Measurements from ENCODE around the gene FLYWCH1. TPM values are rescaled to one million over a fixed set of nuclear protein-coding genes. Genes with fewer than 3 reads are reported as not detected.

Gene FLYWCH1
- total and polyA plus RNA-seq, 2 experiments from 2014 or later, result 34.7 to 58.7 TPM

DNA sequence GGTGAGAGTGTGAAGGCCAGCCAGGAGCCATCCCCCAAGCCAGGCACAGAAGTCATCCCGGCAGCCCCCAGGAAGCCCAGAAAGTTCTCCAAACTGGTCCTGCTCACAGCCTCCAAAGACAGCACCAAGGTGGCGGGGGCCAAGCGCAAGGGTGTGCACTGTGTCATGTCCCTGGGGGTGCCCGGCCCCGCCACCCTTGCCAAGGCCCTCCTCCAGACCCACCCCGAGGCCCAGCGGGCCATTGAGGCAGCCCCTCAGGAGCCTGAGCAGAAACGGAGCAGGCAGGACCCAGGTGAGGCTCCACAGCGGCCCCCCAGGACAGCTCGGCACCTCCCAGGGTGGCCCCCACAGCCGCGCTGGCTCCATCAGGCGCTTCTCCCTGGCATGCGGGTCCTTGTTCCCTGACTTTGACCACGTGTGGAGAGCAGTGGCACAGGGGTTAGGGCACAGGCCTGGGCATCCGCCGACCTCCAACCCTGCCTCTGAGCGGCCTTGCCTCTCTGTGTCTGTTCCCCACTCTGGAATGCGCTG is 15.2 kb upstream of the FLYWCH1 start:
- Histone ChIP-seq H3K4me1 (ENCODE audit: low read depth) (no peaks in the 10 kb centered on the region), H3K36me3 (no peaks in the 10 kb centered on the region), H3K9me3 (ENCODE audit: low read depth) (no peaks in the 10 kb centered on the region), H3K27me3 (no peaks in the 10 kb centered on the region), H3K27ac (no peak overlapping the region), H3K4me3 (no peak overlapping the region)
- DNase-seq (ENCODE audit: low read depth in 1 of 2, low spot score in 1 of 2), result no peak
- TF ChIP-seq, protein P1, sequence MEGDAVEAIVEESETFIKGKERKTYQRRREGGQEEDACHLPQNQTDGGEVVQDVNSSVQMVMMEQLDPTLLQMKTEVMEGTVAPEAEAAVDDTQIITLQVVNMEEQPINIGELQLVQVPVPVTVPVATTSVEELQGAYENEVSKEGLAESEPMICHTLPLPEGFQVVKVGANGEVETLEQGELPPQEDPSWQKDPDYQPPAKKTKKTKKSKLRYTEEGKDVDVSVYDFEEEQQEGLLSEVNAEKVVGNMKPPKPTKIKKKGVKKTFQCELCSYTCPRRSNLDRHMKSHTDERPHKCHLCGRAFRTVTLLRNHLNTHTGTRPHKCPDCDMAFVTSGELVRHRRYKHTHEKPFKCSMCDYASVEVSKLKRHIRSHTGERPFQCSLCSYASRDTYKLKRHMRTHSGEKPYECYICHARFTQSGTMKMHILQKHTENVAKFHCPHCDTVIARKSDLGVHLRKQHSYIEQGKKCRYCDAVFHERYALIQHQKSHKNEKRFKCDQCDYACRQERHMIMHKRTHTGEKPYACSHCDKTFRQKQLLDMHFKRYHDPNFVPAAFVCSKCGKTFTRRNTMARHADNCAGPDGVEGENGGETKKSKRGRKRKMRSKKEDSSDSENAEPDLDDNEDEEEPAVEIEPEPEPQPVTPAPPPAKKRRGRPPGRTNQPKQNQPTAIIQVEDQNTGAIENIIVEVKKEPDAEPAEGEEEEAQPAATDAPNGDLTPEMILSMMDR (IDR thresholded peaks at IDR 0.05; ENCODE audit: low read depth, low read length), result no peak

DNA sequence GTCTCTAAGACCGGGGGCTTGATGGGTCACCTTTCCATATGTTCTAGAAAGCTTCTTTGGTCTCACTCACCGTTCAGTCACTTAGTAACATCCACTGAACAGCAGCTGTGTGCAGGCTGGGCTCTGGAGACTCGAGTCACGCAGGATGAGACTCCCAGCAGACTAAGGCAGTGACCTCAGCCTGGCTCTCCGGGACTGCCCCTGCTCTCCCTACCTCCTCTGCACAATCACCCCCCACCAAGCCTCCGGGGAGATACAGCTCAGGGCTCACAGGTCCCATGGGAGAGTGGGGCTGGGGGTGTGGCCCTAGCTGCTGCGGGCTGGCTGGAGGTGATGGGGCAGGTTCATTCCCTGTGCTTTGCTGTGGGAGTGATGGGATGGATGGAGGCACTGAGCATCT is 14.6 kb upstream of the FLYWCH1 start:
- Histone ChIP-seq H3K4me3 (no peak overlapping the region), H3K27me3 (no peaks in the 10 kb centered on the region), H3K27ac (no peak overlapping the region), H3K36me3 (no peaks in the 10 kb centered on the region), H3K4me1 (ENCODE audit: low read depth) (no peaks in the 10 kb centered on the region), H3K9me3 (ENCODE audit: low read depth) (no peaks in the 10 kb centered on the region)
- TF ChIP-seq, protein P1 (IDR thresholded peaks at IDR 0.05; ENCODE audit: low read depth, low read length), result no peak
- no peak for DNase-seq (ENCODE audit: low read depth in 1 of 2, low spot score in 1 of 2)

DNA sequence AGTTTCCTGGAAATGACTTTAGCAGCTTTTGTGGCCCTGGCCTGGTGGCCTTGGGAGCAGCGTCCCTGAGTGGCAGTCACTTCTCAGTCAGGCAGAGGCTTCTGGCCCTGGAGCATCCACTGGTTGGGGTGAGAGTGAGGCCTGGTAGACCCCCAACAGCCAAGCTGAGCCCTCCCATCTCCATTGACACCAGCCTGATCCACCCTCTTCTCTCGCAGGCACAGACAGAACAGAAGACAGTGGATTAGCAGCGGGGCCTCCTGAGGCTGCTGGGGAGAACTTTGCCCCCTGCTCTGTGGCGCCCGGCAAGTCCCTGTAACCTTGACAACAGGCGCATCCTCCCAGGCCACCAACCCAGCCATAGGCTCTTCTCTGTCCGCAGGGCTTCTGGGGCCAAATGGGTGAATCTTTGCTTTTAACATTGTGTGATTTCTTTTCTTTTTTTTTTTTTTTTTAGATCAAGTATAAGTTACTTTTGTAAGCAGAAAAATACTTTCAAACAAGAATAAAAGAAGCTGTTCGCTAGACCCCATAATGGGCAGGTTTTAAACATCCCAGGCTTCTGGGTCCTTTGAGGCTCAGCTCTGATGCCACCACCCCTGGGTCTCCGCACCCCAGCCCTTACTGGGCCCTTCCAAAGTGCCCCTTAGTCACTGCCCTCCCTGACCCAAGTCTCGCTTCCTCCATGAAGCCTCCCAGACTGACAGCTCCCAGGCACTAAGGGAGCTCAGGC is 12.7 kb upstream of the FLYWCH1 start:
- no peaks in the 10 kb centered on the region for H3K27me3 ChIP-seq
- no peaks in the 10 kb centered on the region for H3K36me3 ChIP-seq
- no peak overlapping the region for H3K27ac ChIP-seq
- TF ChIP-seq, protein P1 (IDR thresholded peaks at IDR 0.05; ENCODE audit: low read depth, low read length), result no peak
- H3K4me1 ChIP-seq (ENCODE audit: low read depth), result no peaks in the 10 kb centered on the region
- no peaks in the 10 kb centered on the region for H3K9me3 ChIP-seq (ENCODE audit: low read depth)
- DNase-seq (ENCODE audit: low read depth in 1 of 2, low spot score in 1 of 2), result no peak
- no peak overlapping the region for H3K4me3 ChIP-seq

DNA sequence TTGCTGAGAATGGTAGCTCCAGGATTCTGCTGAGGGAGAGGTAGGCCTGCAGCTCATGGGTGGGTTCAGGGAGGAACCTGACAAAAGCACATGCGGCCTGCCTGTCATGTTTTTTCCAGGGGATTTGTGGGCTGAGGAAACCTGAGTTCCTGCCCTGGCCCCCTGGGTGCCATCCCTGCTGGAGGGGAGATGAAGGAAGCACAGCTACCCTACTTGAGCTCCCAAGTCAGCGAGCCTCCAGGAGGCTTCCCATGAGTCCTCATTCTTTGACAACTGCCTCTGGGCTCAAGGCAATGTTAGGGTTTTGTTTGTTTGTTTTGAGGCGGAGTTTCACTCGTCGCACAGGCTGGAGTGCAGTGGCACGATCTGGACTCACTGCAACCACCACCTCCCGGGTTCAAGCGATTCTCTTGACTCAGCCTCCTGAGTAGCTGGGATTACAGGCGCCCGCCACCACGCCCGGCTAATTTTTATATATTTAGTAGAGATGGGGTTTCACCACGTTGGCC is 12.1 kb upstream of the FLYWCH1 start:
- Histone ChIP-seq H3K27ac (no peak overlapping the region), H3K9me3 (ENCODE audit: low read depth) (no peaks in the 10 kb centered on the region), H3K4me3 (no peak overlapping the region), H3K4me1 (ENCODE audit: low read depth) (no peaks in the 10 kb centered on the region), H3K27me3 (no peaks in the 10 kb centered on the region), H3K36me3 (no peaks in the 10 kb centered on the region)
- no peak for DNase-seq (ENCODE audit: low read depth in 1 of 2, low spot score in 1 of 2)
- TF ChIP-seq, protein P1 (IDR thresholded peaks at IDR 0.05; ENCODE audit: low read depth, low read length), result no peak

DNA sequence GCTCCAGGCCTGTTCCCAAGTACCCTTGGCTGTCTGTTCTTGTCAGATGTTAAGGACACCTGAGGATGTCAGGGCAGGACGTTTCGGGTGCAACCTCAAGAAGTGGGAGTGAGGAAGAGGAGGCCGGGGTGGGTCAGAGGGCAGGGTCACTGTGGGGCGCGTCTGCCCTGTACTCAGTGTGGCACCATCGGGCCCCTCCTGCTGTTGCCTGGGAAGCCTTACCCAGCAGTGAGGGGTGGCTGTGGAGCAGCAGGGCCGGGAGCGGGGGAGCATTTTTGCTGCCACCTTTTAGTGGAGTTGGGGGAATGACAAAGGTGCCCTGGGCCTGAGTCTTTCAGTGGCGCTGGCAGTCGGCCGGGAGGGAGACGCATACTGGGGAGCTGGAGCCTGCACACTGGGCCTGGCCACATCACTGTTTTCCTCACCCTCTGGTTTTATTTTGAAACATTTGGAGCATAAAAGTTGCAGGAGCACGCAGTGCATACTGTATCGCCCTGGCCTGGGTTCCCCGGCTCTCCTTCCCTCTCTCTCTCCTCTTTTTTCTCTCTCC is 11.1 kb upstream of the FLYWCH1 start:
- no peak overlapping the region for H3K27ac ChIP-seq
- H3K9me3 ChIP-seq (ENCODE audit: low read depth), result no peaks in the 10 kb centered on the region
- H3K27me3 ChIP-seq, result no peaks in the 10 kb centered on the region
- TF ChIP-seq, protein P1 (IDR thresholded peaks at IDR 0.05; ENCODE audit: low read depth, low read length), result no peak
- H3K36me3 ChIP-seq, result no peaks in the 10 kb centered on the region
- H3K4me3 ChIP-seq, result no peak overlapping the region
- H3K4me1 ChIP-seq (ENCODE audit: low read depth), result no peaks in the 10 kb centered on the region
- no peak for DNase-seq (ENCODE audit: low read depth in 1 of 2, low spot score in 1 of 2)

Data from cardiac muscle cell (in vitro differentiated cells and primary cell).